SK-N-SH treated with all-trans-retinoic acid at 6 μM for 48 hours (cell line): ENCODE results near the gene STKLD1.

Experiments used
- ATAC-seq: fragments of 200-7000 bp; cut with Tn5 transposase; 3 replicates; pipeline ENCODE4 v1.9.1; 2020; ENCODE audit warnings: mild to moderate bottlenecking, moderate library complexity
- ARNTL ChIP-seq: fragments of 450-650 bp; formaldehyde crosslinking; IDR thresholded peaks from 2 replicates; pipeline ENCODE4 v1.5.0; 2020; ENCODE audit warnings: low read depth, mild to moderate bottlenecking, moderate library complexity, borderline replicate concordance
- BACH2 ChIP-seq: fragments of 250-450 bp; sonication (Bioruptor Pico); IDR thresholded peaks from 2 replicates; pipeline ENCODE4 v1.9.0; 2021; ENCODE audit warnings: mild to moderate bottlenecking, borderline replicate concordance
- CSDC2 ChIP-seq: fragments of 250-450 bp; sonication (Bioruptor Pico); IDR thresholded peaks from 2 replicates; pipeline ENCODE4 v1.5.0; 2020; ENCODE audit warnings: mild to moderate bottlenecking, moderate library complexity
- ESRRG ChIP-seq: fragments of 250-450 bp; sonication (Bioruptor Pico); IDR thresholded peaks from 2 replicates; pipeline ENCODE4 v1.6.1; 2021; ENCODE audit warnings: mild to moderate bottlenecking
- GLIS3 ChIP-seq: fragments of 250-450 bp; sonication (Bioruptor Pico); IDR thresholded peaks from 2 replicates; pipeline ENCODE4 v1.5.0; 2020; ENCODE audit warnings: mild to moderate bottlenecking, moderate library complexity
- ISL1 ChIP-seq: fragments of 250-450 bp; sonication (Bioruptor Pico); IDR thresholded peaks from 2 replicates; pipeline ENCODE4 v2.1.2; 2022; ENCODE audit warnings: mild to moderate bottlenecking, moderate library complexity
- OSR1 ChIP-seq: fragments of 250-450 bp; sonication (Bioruptor Pico); IDR thresholded peaks from 2 replicates; pipeline ENCODE4 v1.8.0; 2022; ENCODE audit warnings: moderate library complexity, mild to moderate bottlenecking, inconsistent platforms
- PATZ1 ChIP-seq: fragments of 250-450 bp; sonication (Bioruptor Pico); IDR thresholded peaks from 2 replicates; pipeline ENCODE4 v1.8.0; 2020; ENCODE audit warnings: mild to moderate bottlenecking, moderate library complexity, borderline replicate concordance
- POU6F1 ChIP-seq: fragments of 250-450 bp; sonication (Bioruptor Pico); IDR thresholded peaks from 2 replicates; pipeline ENCODE4 v1.8.0; 2021; ENCODE audit warnings: low read depth, mild to moderate bottlenecking, moderate library complexity, borderline replicate concordance
- PPARA ChIP-seq: fragments of 250-450 bp; sonication (Bioruptor Pico); IDR thresholded peaks from 2 replicates; pipeline ENCODE4 v1.5.0; 2020; ENCODE audit warnings: mild to moderate bottlenecking, borderline replicate concordance
- RARB ChIP-seq: fragments of 250-450 bp; sonication (Bioruptor Pico); IDR thresholded peaks from 2 replicates; pipeline ENCODE4 v1.8.0; 2021; ENCODE audit warnings: mild to moderate bottlenecking, moderate library complexity
- SNAI2 ChIP-seq: fragments of 250-450 bp; sonication (Bioruptor Pico); IDR thresholded peaks from 2 replicates; pipeline ENCODE4 v1.5.0; 2020; ENCODE audit warnings: mild to moderate bottlenecking, moderate library complexity
- TCF4 ChIP-seq: fragments of 250-450 bp; sonication (Bioruptor Pico); IDR thresholded peaks from 2 replicates; pipeline ENCODE4 v1.8.0; 2021; ENCODE audit warnings: mild to moderate bottlenecking, moderate library complexity, borderline replicate concordance
- TOX ChIP-seq: fragments of 250-450 bp; sonication (Bioruptor Pico); IDR thresholded peaks from 2 replicates; pipeline ENCODE4 v1.8.0; 2021; ENCODE audit warnings: mild to moderate bottlenecking, moderate library complexity, borderline replicate concordance
- ZC3H10 ChIP-seq: fragments of 250-450 bp; sonication (Bioruptor Pico); IDR thresholded peaks from 2 replicates; pipeline ENCODE4 v1.5.1; 2021; ENCODE audit warnings: mild to moderate bottlenecking, moderate library complexity
- ZFP3 ChIP-seq: fragments of 250-450 bp; sonication (Bioruptor Pico); IDR thresholded peaks from 2 replicates; pipeline ENCODE4 v1.5.0; 2020; ENCODE audit warnings: mild to moderate bottlenecking, moderate library complexity
- ZNF565 ChIP-seq: fragments of 450-650 bp; formaldehyde crosslinking; conservative IDR thresholded peaks from 2 replicates; pipeline ENCODE4 v1.5.0; 2020; ENCODE audit warnings: low read depth, mild to moderate bottlenecking, moderate library complexity
- ZNF70 ChIP-seq: fragments of 450-650 bp; formaldehyde crosslinking; IDR thresholded peaks from 2 replicates; pipeline ENCODE4 v1.5.0; 2020; ENCODE audit warnings: mild to moderate bottlenecking, moderate library complexity
- ZNF8 ChIP-seq: fragments of 450-650 bp; formaldehyde crosslinking; IDR thresholded peaks from 2 replicates; pipeline ENCODE4 v1.5.0; 2020; ENCODE audit warnings: mild to moderate bottlenecking, moderate library complexity
- TF ChIP-seq, protein P1 (sequence below): fragments of 250-450 bp; sonication (Bioruptor Pico); IDR thresholded peaks from 2 replicates; pipeline ENCODE4 v1.5.0; 2020; ENCODE audit warnings: mild to moderate bottlenecking, moderate library complexity
- TF ChIP-seq, protein P2 (sequence below): fragments of 250-450 bp; sonication (Bioruptor Pico); IDR thresholded peaks from 2 replicates; pipeline ENCODE4 v1.5.1; 2020; ENCODE audit warnings: low read depth, mild to moderate bottlenecking, moderate library complexity

Gene STKLD1

DNA sequence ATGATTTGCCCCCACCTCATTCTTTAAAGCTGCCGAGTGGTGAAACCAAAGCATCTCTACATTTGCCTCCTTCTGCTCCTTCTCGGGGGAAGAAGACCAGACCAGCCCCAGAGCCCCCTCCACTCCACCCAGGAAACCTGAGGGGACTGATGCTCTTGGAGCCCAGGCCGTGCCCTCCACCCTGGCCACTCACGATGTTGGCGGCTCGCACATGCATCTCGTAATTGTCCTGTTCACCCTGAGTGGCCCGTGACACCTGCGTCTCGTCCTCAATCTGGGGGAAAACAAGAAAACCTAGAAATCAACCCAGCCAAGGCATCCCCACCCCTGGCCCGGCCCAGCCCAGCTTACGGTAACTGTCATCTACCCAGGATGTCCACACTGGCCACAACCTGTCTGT lies 31.2 kb upstream of the STKLD1 start:
- TF ChIP-seq PATZ1 (CRISPR knock-in tag) (no peak), RARB (CRISPR knock-in tag) (no peak), BACH2 (no peak), ISL1 (CRISPR knock-in tag) (no peak), ZNF565 (no peak), TOX (CRISPR knock-in tag) (no peak), TCF4 (CRISPR knock-in tag) (no peak), ZNF70 (CRISPR knock-in tag) (no peak), ZNF8 (CRISPR knock-in tag) (no peak), GLIS3 (no peak), PPARA (no peak), POU6F1 (CRISPR knock-in tag) (no peak), ARNTL (no peak), OSR1 (no peak)
- TF ChIP-seq, protein P1, sequence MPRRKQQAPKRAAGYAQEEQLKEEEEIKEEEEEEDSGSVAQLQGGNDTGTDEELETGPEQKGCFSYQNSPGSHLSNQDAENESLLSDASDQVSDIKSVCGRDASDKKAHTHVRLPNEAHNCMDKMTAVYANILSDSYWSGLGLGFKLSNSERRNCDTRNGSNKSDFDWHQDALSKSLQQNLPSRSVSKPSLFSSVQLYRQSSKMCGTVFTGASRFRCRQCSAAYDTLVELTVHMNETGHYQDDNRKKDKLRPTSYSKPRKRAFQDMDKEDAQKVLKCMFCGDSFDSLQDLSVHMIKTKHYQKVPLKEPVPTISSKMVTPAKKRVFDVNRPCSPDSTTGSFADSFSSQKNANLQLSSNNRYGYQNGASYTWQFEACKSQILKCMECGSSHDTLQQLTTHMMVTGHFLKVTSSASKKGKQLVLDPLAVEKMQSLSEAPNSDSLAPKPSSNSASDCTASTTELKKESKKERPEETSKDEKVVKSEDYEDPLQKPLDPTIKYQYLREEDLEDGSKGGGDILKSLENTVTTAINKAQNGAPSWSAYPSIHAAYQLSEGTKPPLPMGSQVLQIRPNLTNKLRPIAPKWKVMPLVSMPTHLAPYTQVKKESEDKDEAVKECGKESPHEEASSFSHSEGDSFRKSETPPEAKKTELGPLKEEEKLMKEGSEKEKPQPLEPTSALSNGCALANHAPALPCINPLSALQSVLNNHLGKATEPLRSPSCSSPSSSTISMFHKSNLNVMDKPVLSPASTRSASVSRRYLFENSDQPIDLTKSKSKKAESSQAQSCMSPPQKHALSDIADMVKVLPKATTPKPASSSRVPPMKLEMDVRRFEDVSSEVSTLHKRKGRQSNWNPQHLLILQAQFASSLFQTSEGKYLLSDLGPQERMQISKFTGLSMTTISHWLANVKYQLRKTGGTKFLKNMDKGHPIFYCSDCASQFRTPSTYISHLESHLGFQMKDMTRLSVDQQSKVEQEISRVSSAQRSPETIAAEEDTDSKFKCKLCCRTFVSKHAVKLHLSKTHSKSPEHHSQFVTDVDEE, result no peak
- ATAC-seq, result no peak

- no peak for TF ChIP-seq PATZ1 (CRISPR knock-in tag)
- no peak for TF ChIP-seq OSR1
- TF ChIP-seq ESRRG (CRISPR knock-in tag), result no peak
- TF ChIP-seq BACH2, result no peak
- no peak for TF ChIP-seq ZNF70 (CRISPR knock-in tag)
- no peak for TF ChIP-seq ZC3H10 (CRISPR knock-in tag)
- no peak for TF ChIP-seq ISL1 (CRISPR knock-in tag)
- TF ChIP-seq PPARA, result no peak
- TF ChIP-seq ZNF8 (CRISPR knock-in tag), result no peak
- no peak for TF ChIP-seq ZFP3 (CRISPR knock-in tag)
- no peak for TF ChIP-seq GLIS3
- TF ChIP-seq TCF4 (CRISPR knock-in tag), result no peak
- no peak for TF ChIP-seq ARNTL
- no peak for TF ChIP-seq POU6F1 (CRISPR knock-in tag)
- no peak for TF ChIP-seq SNAI2 (CRISPR knock-in tag)
- TF ChIP-seq, all 23 proteins: peak for 0
- ATAC-seq, result no peak
Observed at GRCh38 chr9:133345596-133345995, 30.6 kb upstream of the STKLD1 start.

DNA sequence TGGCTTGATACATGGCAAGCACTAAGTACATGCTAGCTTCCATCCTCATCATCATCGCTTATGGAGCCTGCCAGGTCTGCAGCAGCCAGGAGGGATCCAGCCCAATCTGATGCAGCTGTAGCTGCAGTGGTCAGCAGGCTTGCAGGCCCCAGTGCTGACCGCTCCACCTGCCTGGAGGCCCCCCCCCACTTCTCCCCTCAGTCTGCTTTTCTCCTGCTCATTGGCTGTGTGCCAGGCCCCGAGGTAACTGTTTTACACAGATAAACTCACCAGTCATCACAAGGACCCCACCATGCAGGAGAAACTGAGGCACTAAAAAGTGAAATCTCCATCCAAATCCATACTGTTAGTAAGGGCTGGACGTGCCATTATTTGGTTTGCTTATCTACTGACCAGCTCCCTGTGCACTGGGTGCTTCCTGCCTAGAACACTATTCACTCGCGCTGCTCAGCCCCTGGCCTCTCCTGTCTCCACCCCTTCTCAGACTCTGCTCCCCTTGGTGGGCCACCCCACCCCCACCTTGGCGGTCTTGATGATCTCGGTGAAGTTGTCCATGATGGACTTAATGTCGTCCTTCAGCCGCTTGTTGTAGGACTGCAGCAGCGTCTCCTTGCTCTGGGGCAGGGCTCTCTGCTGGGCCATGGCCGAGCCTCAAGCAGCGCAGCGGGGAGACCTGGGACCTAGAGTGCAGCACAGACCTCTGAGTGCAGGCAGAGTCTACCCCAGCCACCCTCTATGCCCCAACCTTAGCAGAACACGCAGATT lies 30.0 kb upstream of the STKLD1 start:
- no peak for ATAC-seq
- no peak for TF ChIP-seq ARNTL
- TF ChIP-seq, protein P2, sequence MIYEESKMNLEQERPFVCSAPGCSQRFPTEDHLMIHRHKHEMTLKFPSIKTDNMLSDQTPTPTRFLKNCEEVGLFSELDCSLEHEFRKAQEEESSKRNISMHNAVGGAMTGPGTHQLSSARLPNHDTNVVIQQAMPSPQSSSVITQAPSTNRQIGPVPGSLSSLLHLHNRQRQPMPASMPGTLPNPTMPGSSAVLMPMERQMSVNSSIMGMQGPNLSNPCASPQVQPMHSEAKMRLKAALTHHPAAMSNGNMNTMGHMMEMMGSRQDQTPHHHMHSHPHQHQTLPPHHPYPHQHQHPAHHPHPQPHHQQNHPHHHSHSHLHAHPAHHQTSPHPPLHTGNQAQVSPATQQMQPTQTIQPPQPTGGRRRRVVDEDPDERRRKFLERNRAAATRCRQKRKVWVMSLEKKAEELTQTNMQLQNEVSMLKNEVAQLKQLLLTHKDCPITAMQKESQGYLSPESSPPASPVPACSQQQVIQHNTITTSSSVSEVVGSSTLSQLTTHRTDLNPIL (CRISPR knock-in tag), result no peak
- no peak for TF ChIP-seq TCF4 (CRISPR knock-in tag)
- no peak for TF ChIP-seq CSDC2
- TF ChIP-seq POU6F1 (CRISPR knock-in tag), result no peak
- TF ChIP-seq PATZ1 (CRISPR knock-in tag), result no peak
